GM23248 (cell line): ENCODE measurements around the gene VCAM1.

Source experiments
- EZH2 ChIP-seq: fragments of 200-600 bp; sonication (generic); IDR thresholded peaks from 2 replicates; pipeline ENCODE4 v1.6.1; 2018; ENCODE audit warnings: antibody characterized with exemption, mild to moderate bottlenecking; ENCODE audit not compliant: insufficient read depth, poor library complexity, severe bottlenecking
- EZH2phosphoT487 ChIP-seq: fragments of 200-600 bp; sonication (generic); IDR thresholded peaks from 2 replicates; pipeline ENCODE4 v1.6.1; 2018; ENCODE audit warnings: antibody characterized with exemption, moderate library complexity, mild to moderate bottlenecking, low read depth; ENCODE audit not compliant: insufficient read depth

GRCh38 chr1:100706856-100707255 is 12.7 kb upstream of the VCAM1 start:
- TF ChIP-seq EZH2: no peak
- no peak for TF ChIP-seq EZH2phosphoT487
